Measurements from ENCODE around the gene FAF1. TPM values are rescaled to one million over a fixed set of nuclear protein-coding genes. Genes with fewer than 3 reads are reported as not detected.

Gene FAF1
- total and polyA plus RNA-seq, 2 of the 8 experiments (the other 6 are each of a cell fraction or from before 2014, with no cell fraction given), result 10.8 to 65.9 TPM

- no peak overlapping the region for H4K5ac ChIP-seq (ENCODE audit: insufficient read length, low read depth, low read length)
- H2BK15ac ChIP-seq (ENCODE audit: low read length), result no peak overlapping the region
- no peak overlapping the region for H3K18ac ChIP-seq (ENCODE audit: extremely low read depth, low read length)
- H3K14ac ChIP-seq (ENCODE audit: insufficient read length), result no peak overlapping the region
- H2BK5ac ChIP-seq (ENCODE audit: low read depth, low read length), result no peak overlapping the region
- H3K9ac ChIP-seq (replicated peaks in 1 of 4; ENCODE audit: extremely low read depth in 1 of 4, low read depth in 3 of 4, low read length in 3 of 4), result no peak overlapping the region
- H3K4ac ChIP-seq (replicated peaks; ENCODE audit: insufficient read length, low read depth, low read length), result no peak overlapping the region
- H3K4me1 ChIP-seq (replicated peaks in 1 of 4; ENCODE audit: control insufficient read depth in 3 of 4, insufficient read depth in 4 of 4, low read length in 3 of 4), result no peaks in the 10 kb centered on the region
- no peaks in the 10 kb centered on the region for H3K27me3 ChIP-seq (replicated peaks in 1 of 4; ENCODE audit: control insufficient read depth in 3 of 4, extremely low read depth in 1 of 4, insufficient read depth in 3 of 4, low read length in 3 of 4)
- no peaks in the 10 kb centered on the region; the same call in 1 of the 2 replicates for H3K23me2 ChIP-seq (ENCODE audit: low read depth, low read length)
- ChIA-PET CTCF (ENCODE audit: partially characterized antibody) (interaction anchor here (0.8 to 1.3 kb wide), 2 partner anchors 19 to 33 kb away, joined by 3 read pairs; no protein-coding TSS in a partner anchor), POLR2A (ENCODE audit: partially characterized antibody) (interaction anchor here (0.6 kb wide), 1 partner anchor 154 kb away, joined by 3 read pairs; no protein-coding TSS in a partner anchor)
- H2BK120ac ChIP-seq (replicated peaks; ENCODE audit: low read depth, low read length), result no peak overlapping the region
- no peak for DNase-seq (ENCODE audit: low read depth in 1 of 2, low spot score in 2 of 2)
- no peak overlapping the region for H3K56ac ChIP-seq (replicated peaks; ENCODE audit: insufficient read length, low read depth, low read length)
- H2BK12ac ChIP-seq (ENCODE audit: low read depth, low read length), result no peak overlapping the region
- no peaks in the 10 kb centered on the region for H3K79me2 ChIP-seq (ENCODE audit: control insufficient read depth in 1 of 2, insufficient read depth in 2 of 2, low read length in 2 of 2)
- H3K4me3 ChIP-seq (ENCODE audit: extremely low read depth in 1 of 4, insufficient read depth in 2 of 4, low read depth in 3 of 4, low read length in 4 of 4), result no peak overlapping the region
- H3K23ac ChIP-seq (ENCODE audit: insufficient read length), result no peak overlapping the region
- H4K8ac ChIP-seq (ENCODE audit: extremely low read depth, insufficient read depth, low read length), result no peak overlapping the region
- no peak for FAIRE-seq
- H3K79me1 ChIP-seq (ENCODE audit: low read depth, low read length), result no peaks in the 10 kb centered on the region
- WGBS, 2 experiments (ENCODE audit: extremely low coverage in 1 of 2, insufficient coverage in 1 of 2, insufficient read length in 1 of 2, insufficient replicate concordance in 2 of 2, low coverage in 1 of 2, low lambda C conversion rate in 2 of 2, missing lambda C conversion rate in 1 of 2), result 93% methylated on average over 2 of the region's 2 CpGs; no CpG with 5 or more reads in 1 of the 2 experiments
- no peak overlapping the region for H3K4me2 ChIP-seq (ENCODE audit: insufficient read depth in 1 of 2, low read depth in 2 of 2, low read length in 2 of 2)
- H3K36me3 ChIP-seq (ENCODE audit: control insufficient read depth in 2 of 4, insufficient read depth in 4 of 4, low read length in 3 of 4), result no peaks in the 10 kb centered on the region
- H2BK20ac ChIP-seq (ENCODE audit: low read length), result no peak overlapping the region
- no peak overlapping the region for H2AK5ac ChIP-seq (ENCODE audit: low read depth, low read length)
- H2AFZ ChIP-seq (ENCODE audit: low read length), result no peak overlapping the region
- TF ChIP-seq ATF3 (IDR thresholded peaks at IDR 0.05; ENCODE audit: insufficient read depth, low read depth, low read length), result no peak
- TF ChIP-seq GABPA (IDR thresholded peaks at IDR 0.05; ENCODE audit: borderline replicate concordance, insufficient read depth, low read length), result no peak
- TF ChIP-seq KDM4A (IDR thresholded peaks at IDR 0.05; ENCODE audit: low read depth, low read length, severe bottlenecking), result no peak
- no peak for TF ChIP-seq TCF12 (IDR thresholded peaks at IDR 0.05; ENCODE audit: low read depth, low read length)
- TF ChIP-seq SIN3A (conservative IDR thresholded peaks at IDR 0.05 in 1 of 2, IDR thresholded peaks at IDR 0.05 in 1 of 2; ENCODE audit: low read depth in 1 of 2, low read length in 2 of 2), result no peak
- TF ChIP-seq SP1 (IDR thresholded peaks at IDR 0.05; ENCODE audit: low read depth, low read length), result no peak
- TF ChIP-seq CBX8 (IDR thresholded peaks at IDR 0.05; ENCODE audit: borderline replicate concordance, low read depth, low read length), result no peak
- TF ChIP-seq KDM5A (IDR thresholded peaks at IDR 0.05; ENCODE audit: low read length), result no peak
- TF ChIP-seq SAP30 (IDR thresholded peaks at IDR 0.05; ENCODE audit: insufficient read depth, insufficient replicate concordance, low read length), result no peak
- no peak for TF ChIP-seq BCL11A (IDR thresholded peaks at IDR 0.05; ENCODE audit: low read depth in 2 of 2, low read length in 2 of 2)
- TF ChIP-seq SRF (IDR thresholded peaks at IDR 0.05; ENCODE audit: low read depth, low read length), result no peak
- H3K27ac ChIP-seq (ENCODE audit: low read depth, low read length), result no peak overlapping the region
- H4K20me1 ChIP-seq (replicated peaks in 1 of 2; ENCODE audit: control insufficient read depth in 1 of 2, insufficient read depth in 2 of 2, low read length in 2 of 2), result no peaks in the 10 kb centered on the region
- H3K9me3 ChIP-seq (ENCODE audit: insufficient read depth in 2 of 2, low read depth in 1 of 2, low read length in 1 of 2), result peaks cover 3 to 4% of the 10 kb centered on the region in 2 experiments; a peak in 2 of 4 replicates
- no peak overlapping the region for H4K91ac ChIP-seq (replicated peaks; ENCODE audit: insufficient read length, low read length)
These were observed 466.4 kb downstream of the FAF1 start for GRCh38 chr1:50493710-50494109.

Measured in H1 (cell line).